ENCODE results near the gene MFSD12. TPM values are rescaled to one million over a fixed set of nuclear protein-coding genes. Genes with fewer than 3 reads are reported as not detected.

MFSD12 gene
- total RNA-seq, 1 donor from 2014 or later: 181 TPM

DNA sequence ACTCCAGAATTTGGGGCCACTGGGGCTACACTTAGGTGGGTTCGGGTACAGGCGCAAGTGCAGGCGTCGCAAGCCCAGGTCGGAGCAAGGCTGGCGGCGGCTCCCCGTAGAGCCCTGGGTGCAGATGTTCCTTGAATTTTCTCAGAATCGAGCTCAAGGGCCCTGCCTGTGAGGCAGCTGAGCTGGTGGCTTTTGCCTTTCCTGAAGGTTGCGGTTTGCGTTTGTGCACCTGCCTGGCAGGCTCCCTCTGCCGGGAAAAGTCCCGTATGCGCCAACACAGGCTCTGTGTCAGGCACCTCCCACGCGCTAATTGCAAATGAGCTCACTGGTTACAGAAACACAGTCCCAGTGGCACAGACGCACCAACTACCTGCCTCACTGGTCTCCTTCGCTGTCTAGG is 62.8 kb downstream of the MFSD12 start:
- Histone ChIP-seq H3K9ac (ENCODE audit: low read length) (no peak overlapping the region), H4K20me1 (ENCODE audit: insufficient read depth, low read length) (peaks cover 7% of the 10 kb centered on the region), H3K27ac (ENCODE audit: low read depth, low read length) (no peak overlapping the region), H3K4me2 (ENCODE audit: low read length) (no peak overlapping the region), H3K9me3 (ENCODE audit: insufficient read depth, low read depth, low read length) (no peaks in the 10 kb centered on the region), H3K27me3 (ENCODE audit: insufficient read depth, low read length) (no peaks in the 10 kb centered on the region), H3K4me3 (ENCODE audit: insufficient read depth, low read depth, low read length) (no peak overlapping the region), H2AFZ (ENCODE audit: low read depth, low read length) (no peak overlapping the region), H3K79me2 (ENCODE audit: insufficient read depth, low read length) (peaks cover 29% of the 10 kb centered on the region), H3K4me1 (ENCODE audit: insufficient read depth, low read length) (peaks cover under 1% of the 10 kb centered on the region), H3K36me3 (ENCODE audit: insufficient read depth, low read length) (peaks cover 6% of the 10 kb centered on the region)
- H3K9me3 Mint-ChIP-seq (ENCODE audit: unreplicated experiment): peaks cover 2% of the 10 kb centered on the region
- no peak overlapping the region for H3K4me3 Mint-ChIP-seq (ENCODE audit: unreplicated experiment)
- FAIRE-seq (no peak), DNase-seq (ENCODE audit: low read depth) (no peak)
- no peak overlapping the region for H3K27ac Mint-ChIP-seq (ENCODE audit: unreplicated experiment)
- TF ChIP-seq, protein P1, sequence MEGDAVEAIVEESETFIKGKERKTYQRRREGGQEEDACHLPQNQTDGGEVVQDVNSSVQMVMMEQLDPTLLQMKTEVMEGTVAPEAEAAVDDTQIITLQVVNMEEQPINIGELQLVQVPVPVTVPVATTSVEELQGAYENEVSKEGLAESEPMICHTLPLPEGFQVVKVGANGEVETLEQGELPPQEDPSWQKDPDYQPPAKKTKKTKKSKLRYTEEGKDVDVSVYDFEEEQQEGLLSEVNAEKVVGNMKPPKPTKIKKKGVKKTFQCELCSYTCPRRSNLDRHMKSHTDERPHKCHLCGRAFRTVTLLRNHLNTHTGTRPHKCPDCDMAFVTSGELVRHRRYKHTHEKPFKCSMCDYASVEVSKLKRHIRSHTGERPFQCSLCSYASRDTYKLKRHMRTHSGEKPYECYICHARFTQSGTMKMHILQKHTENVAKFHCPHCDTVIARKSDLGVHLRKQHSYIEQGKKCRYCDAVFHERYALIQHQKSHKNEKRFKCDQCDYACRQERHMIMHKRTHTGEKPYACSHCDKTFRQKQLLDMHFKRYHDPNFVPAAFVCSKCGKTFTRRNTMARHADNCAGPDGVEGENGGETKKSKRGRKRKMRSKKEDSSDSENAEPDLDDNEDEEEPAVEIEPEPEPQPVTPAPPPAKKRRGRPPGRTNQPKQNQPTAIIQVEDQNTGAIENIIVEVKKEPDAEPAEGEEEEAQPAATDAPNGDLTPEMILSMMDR (IDR thresholded peaks at IDR 0.05; ENCODE audit: insufficient read depth, low read depth, low read length): no peak
- TF ChIP-seq EZH2 (IDR thresholded peaks at IDR 0.05; ENCODE audit: insufficient read depth, low read length): no peak
- peaks cover 4% of the 10 kb centered on the region for H3K4me1 Mint-ChIP-seq (ENCODE audit: low read depth, unreplicated experiment)
- H3K36me3 Mint-ChIP-seq (ENCODE audit: low read depth, unreplicated experiment): peaks cover 13% of the 10 kb centered on the region
- H3K27me3 Mint-ChIP-seq (ENCODE audit: low read depth, unreplicated experiment): no peaks in the 10 kb centered on the region

Other genes with a start within 250 kb of the MFSD12 start
- gene NFIC, start 191.0 kb downstream of the MFSD12 start, total RNA-seq: 38.3 and 49.8 TPM in 2 replicates
- not detected in 2 replicates for gene SMIM24, start 77.1 kb downstream of the MFSD12 start, total RNA-seq
- not detected in 2 replicates for gene SMIM44, start 74.1 kb downstream of the MFSD12 start, total RNA-seq
- 14.5 and 16.2 TPM in 2 replicates for gene DOHH, start 56.9 kb downstream of the MFSD12 start, total RNA-seq
- 47.0 and 51.8 TPM in 2 replicates for gene FZR1, start 51.3 kb downstream of the MFSD12 start, total RNA-seq
- 0.68 TPM in 1 of 2 replicates, not detected in the other for gene TEKTIP1, start 18.4 kb downstream of the MFSD12 start, total RNA-seq
- gene HMG20B, start 15.4 kb upstream of the MFSD12 start, total RNA-seq: 55.9 and 63.8 TPM in 2 replicates
- 0.09 and 0.10 TPM in 2 replicates for gene GIPC3, start 27.9 kb upstream of the MFSD12 start, total RNA-seq
- gene TBXA2R, start 49.3 kb upstream of the MFSD12 start, total RNA-seq: 0.31 and 0.39 TPM in 2 replicates
- 22.0 and 26.7 TPM in 2 replicates for gene CACTIN, start 69.2 kb upstream of the MFSD12 start, total RNA-seq
- 42.0 and 44.2 TPM in 2 replicates for gene PIP5K1C, start 142.9 kb upstream of the MFSD12 start, total RNA-seq
- gene TJP3, start 150.8 kb upstream of the MFSD12 start, total RNA-seq: 0.58 and 2.0 TPM in 2 replicates
- gene APBA3, start 204.1 kb upstream of the MFSD12 start, total RNA-seq: 16.4 and 16.5 TPM in 2 replicates
- 41.6 and 43.5 TPM in 2 replicates for gene MRPL54, start 205.1 kb upstream of the MFSD12 start, total RNA-seq
- not detected in 2 replicates for gene RAX2, start 214.6 kb upstream of the MFSD12 start, total RNA-seq
- 0.22 TPM in 1 of 2 replicates, not detected in the other for gene MATK, start 228.8 kb upstream of the MFSD12 start, total RNA-seq

Measured in astrocyte (in vitro differentiated cells and primary cell).